Left lung (tissue), 10 donors: ENCODE results near the gene NAV2. TPM values are rescaled to one million over a fixed set of nuclear protein-coding genes. Genes with fewer than 3 reads are reported as not detected.
A peak's percentile ranks its signal among the peaks of the same experiment; 100 is the strongest.

Experiments
- ATAC-seq: fragments of 200-7000 bp; cut with Tn5 transposase; one replicate; pipeline ENCODE4 v1.9.1; 2020; ENCODE audit warnings: moderate library complexity
- DNase-seq, 4 donors: peaks; one replicate each; pipeline ENCODE4 v3.0.0-alpha.2; 2013 to 2020
- H3K27ac ChIP-seq, 2 donors: fragments of 200-600 bp; sonication (generic) in 1 of 2; one replicate each; pipeline versions ENCODE4 v1.5.0 to v1.8.0; 2020 to 2021
- H3K27me3 ChIP-seq, 2 donors: fragments of 200-600 bp; sonication (generic) in 1 of 2; one replicate each; pipeline versions ENCODE4 v1.5.0 to v1.8.0; 2020 to 2021
- H3K36me3 ChIP-seq, 2 donors: fragments of 200-600 bp; sonication (generic) in 1 of 2; one replicate each; pipeline versions ENCODE4 v1.5.0 to v1.8.0; 2020 to 2021
- H3K4me1 ChIP-seq, 2 donors: fragments of 200-600 bp; one replicate each; pipeline ENCODE4 v1.8.0; 2021
- H3K4me3 ChIP-seq, 2 donors: fragments of 200-600 bp; sonication (generic) in 1 of 2; one replicate each; pipeline versions ENCODE4 v1.5.0 to v1.8.0; 2020 to 2021; ENCODE audit warnings: mild to moderate bottlenecking in 1 of 2
- H3K9me3 ChIP-seq, 2 donors: fragments of 200-600 bp; sonication (generic) in 1 of 2; one replicate each; pipeline versions ENCODE4 v1.5.0 to v1.8.0; 2020 to 2021
- intact Hi-C, 2 donors: fragments of 100-400 bp; cut with DNase I; formaldehyde crosslinking; loops; one replicate each; pipeline versions ENCODE4 v1.11.2 to v1.14.2; 2022
- polyA plus RNA-seq, 6 donors: library from polyadenylated mRNA; unstranded; fragments of 120-200 nt; gene quantifications; one replicate each; pipeline ENCODE4 v1.2.1, GENCODE V29; 2013; ENCODE audit not compliant: insufficient read length in 6 of 6
- total RNA-seq, 2 donors: library from RNA; stranded (reverse); fragmentation: NEBNext Ultra II Directional; extraction: Animal tissue kit (Norgen Biotek cat#: 25700); gene quantifications; one replicate each; pipeline ENCODE4 v1.2.1, GENCODE V29; 2021
- TF ChIP-seq, protein P1 (sequence below), 2 donors: fragments of 200-600 bp; sonication (generic) in 1 of 2; IDR thresholded peaks; one replicate each; pipeline versions ENCODE4 v1.5.0 to v1.8.0; 2021; ENCODE audit warnings: antibody characterized with exemption in 2 of 2
- donor health status: DM: no; HTN: yes; CAD: no.
- donor health status: DM: no; HTN: no; CAD: no.

The NAV2 gene
- total and polyA plus RNA-seq, 8 donors: 18.0 to 59.9 (median 23.1) TPM

DNA sequence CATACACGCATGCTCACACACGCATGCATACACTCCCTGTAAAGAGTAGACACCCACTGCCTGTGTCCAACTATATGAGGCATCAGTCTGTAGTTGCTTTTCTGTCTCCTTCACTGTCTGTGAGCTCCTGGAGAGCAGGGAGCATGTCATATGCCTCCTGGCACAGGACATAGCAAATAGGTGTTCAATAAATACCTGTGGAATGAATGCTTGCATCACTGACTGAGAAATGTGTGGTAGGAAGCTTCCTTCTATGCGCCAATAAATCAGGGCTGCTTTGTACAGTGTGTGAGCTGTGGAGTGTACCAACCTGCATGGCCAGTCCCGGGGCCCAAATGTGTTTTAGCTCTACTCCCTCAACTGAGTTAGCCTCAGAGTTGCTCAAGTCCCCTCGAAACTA lies 37.2 kb upstream of the NAV2 start:
- no peaks in the 10 kb centered on the region for H3K9me3 ChIP-seq
- DNase-seq: no peak
- no peak for ATAC-seq
- H3K4me1 ChIP-seq: peaks cover 25 to 30% of the 10 kb centered on the region in 2 donors
- no peaks in the 10 kb centered on the region for H3K27me3 ChIP-seq
- no peak overlapping the region for H3K4me3 ChIP-seq
- TF ChIP-seq, protein P1, sequence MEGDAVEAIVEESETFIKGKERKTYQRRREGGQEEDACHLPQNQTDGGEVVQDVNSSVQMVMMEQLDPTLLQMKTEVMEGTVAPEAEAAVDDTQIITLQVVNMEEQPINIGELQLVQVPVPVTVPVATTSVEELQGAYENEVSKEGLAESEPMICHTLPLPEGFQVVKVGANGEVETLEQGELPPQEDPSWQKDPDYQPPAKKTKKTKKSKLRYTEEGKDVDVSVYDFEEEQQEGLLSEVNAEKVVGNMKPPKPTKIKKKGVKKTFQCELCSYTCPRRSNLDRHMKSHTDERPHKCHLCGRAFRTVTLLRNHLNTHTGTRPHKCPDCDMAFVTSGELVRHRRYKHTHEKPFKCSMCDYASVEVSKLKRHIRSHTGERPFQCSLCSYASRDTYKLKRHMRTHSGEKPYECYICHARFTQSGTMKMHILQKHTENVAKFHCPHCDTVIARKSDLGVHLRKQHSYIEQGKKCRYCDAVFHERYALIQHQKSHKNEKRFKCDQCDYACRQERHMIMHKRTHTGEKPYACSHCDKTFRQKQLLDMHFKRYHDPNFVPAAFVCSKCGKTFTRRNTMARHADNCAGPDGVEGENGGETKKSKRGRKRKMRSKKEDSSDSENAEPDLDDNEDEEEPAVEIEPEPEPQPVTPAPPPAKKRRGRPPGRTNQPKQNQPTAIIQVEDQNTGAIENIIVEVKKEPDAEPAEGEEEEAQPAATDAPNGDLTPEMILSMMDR (IDR thresholded peaks at IDR 0.05): no peak
- no peak overlapping the region for H3K27ac ChIP-seq
- H3K36me3 ChIP-seq: no peaks in the 10 kb centered on the region
- intact Hi-C loops: no loop called here

- TF ChIP-seq, protein P1 (IDR thresholded peaks at IDR 0.05): no peak
- H3K27ac ChIP-seq: peak overlapping the region; percentile 23 to 48
- no peak for DNase-seq
- no peaks in the 10 kb centered on the region for H3K36me3 ChIP-seq
- no peaks in the 10 kb centered on the region for H3K27me3 ChIP-seq
- no peak overlapping the region for H3K4me3 ChIP-seq
- ATAC-seq: no peak
- H3K9me3 ChIP-seq: no peaks in the 10 kb centered on the region
- intact Hi-C loops: no loop called here
- H3K4me1 ChIP-seq: peaks cover 32 to 33% of the 10 kb centered on the region in 2 donors
These were observed 35.9 kb upstream of the NAV2 start for GRCh38 chr11:19676475-19677380.

GRCh38 chr11:19677381-19678080 lies 35.1 kb upstream of the NAV2 start:
- peak in 2 of 4 donors; percentile 89 to 91 for DNase-seq
- no peaks in the 10 kb centered on the region for H3K36me3 ChIP-seq
- ATAC-seq: no peak
- peak overlapping the region in 1 of 2 donors; percentile 48 for H3K27ac ChIP-seq
- TF ChIP-seq, protein P1 (IDR thresholded peaks at IDR 0.05): no peak
- H3K27me3 ChIP-seq: no peaks in the 10 kb centered on the region
- no peaks in the 10 kb centered on the region for H3K9me3 ChIP-seq
- H3K4me1 ChIP-seq: peaks cover 32 to 33% of the 10 kb centered on the region in 2 donors
- no peak overlapping the region for H3K4me3 ChIP-seq
- intact Hi-C loops: no loop called here

DNA sequence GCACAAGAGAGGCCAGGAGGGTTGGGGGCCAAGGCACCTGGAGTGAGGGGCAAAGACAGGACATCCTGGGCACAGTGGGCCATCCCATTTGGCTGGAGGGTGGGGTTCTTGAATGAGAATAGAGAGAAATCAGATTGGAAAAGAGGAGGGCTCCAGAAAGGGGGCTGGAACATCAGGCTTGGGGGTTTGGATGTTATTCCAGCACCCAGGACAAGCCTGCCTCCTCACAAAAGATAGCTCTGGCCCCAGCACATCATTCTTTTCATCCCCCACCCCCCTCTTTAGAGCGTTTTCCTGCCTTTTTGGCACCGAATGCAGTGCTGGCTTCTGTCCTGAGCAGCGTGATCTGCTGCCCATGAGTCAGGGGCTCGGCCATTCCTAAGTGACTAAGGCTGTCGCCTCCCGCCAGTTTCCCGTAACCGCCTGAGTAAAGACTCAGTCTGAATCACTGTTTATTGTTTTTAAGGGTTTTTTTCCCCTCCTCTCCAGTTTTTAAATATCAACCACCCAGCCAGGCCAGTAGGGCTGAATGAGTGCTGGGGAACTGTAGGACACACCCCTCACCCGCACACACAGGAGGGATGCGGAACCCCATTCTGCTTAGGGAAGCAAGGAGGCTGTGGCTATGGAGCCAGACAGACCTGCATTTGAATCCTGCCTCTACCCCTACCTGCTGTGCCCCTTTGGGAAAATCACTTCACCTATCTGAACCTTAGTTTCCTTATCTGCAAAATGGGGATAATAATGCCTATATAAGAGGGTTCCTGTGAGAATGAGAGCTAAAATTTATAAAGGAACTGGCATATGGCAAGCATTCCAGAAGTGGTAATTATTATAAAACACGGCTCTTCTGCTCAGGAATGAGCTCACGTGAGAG lies 32.4 kb upstream of the NAV2 start:
- TF ChIP-seq, protein P1 (IDR thresholded peaks at IDR 0.05): peak in 1 of 2 donors; percentile 22
- Histone ChIP-seq H3K27ac (peak overlapping the region; percentile 58 to 66), H3K4me1 (peaks cover 16 to 25% of the 10 kb centered on the region in 2 donors), H3K36me3 (no peaks in the 10 kb centered on the region), H3K9me3 (no peaks in the 10 kb centered on the region), H3K27me3 (no peaks in the 10 kb centered on the region), H3K4me3 (no peak overlapping the region)
- ATAC-seq (peak; percentile 86), DNase-seq (peak; percentile 82 to 91 (median 86))
- intact Hi-C loops: no loop called here
